Keratinocyte (primary cell): ENCODE results near the gene BAHCC1.

Experiments used
- EZH2 ChIP-seq: IDR thresholded peaks from one replicate; pipeline ENCODE4 v1.6.1; 2012; ENCODE audit warnings: inconsistent platforms, mild to moderate bottlenecking, low read length, moderate library complexity
- TF ChIP-seq, protein P1 (sequence below), 3 experiments: IDR thresholded peaks in 1 of 3; conservative IDR thresholded peaks in 1 of 3; optimal IDR thresholded peaks in 1 of 3; 2 replicates in 2 of 3; 3 replicates in 1 of 3; pipeline versions ENCODE3 to v1.5.1; 2011; ENCODE audit warnings: low read length in 3 of 3, mild to moderate bottlenecking in 3 of 3, moderate library complexity in 2 of 3, control low read depth in 1 of 3, inconsistent platforms in 1 of 3; ENCODE audit not compliant: insufficient read depth in 2 of 3; ENCODE audit errors: extremely low read depth in 1 of 3

DNA sequence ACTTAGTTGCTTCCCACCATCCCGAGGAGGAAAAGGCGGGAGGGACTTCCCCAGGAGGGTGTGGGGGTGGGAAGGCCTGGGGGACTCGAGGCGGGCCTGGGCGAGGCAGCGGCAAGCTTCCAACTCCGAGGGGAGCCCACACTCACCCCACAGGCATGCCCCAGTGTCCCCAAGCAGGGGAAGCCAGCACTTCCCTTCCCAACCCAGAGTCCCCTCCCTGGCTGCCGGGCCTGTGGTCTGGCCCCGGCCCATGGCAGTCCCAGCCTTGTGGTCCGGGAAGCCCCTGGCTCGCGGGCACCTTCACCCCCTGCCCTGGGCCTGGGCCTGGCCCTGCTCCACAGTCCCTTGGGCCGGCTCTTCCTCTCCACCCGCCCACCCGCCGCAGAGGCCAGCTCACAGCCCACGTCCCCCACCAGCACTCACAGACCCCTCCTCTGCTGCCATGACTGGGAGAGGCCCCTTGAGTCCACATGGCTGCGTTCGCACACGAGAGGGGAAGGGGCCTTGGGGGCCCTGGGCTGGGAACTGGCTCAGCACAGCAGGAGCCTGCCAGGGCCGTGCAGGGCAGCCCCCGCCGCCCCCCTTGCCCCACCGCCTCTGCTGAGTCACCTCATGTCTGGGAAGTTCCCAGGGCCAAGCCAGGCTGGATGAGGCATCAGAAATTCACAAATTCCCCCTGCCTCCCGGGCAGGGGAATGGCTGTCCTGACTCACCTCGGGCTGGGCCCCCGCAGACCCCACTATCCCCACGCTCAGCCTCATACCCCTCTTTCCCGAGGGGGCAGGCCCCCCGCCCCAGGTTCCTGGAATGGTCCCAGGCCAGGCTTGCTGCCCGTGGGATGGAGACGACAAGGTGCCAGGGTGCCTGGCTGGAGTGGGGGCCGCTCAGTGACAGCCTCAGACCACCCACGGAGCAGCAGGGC is 27.8 kb downstream of the BAHCC1 start:
- TF ChIP-seq, protein P1, sequence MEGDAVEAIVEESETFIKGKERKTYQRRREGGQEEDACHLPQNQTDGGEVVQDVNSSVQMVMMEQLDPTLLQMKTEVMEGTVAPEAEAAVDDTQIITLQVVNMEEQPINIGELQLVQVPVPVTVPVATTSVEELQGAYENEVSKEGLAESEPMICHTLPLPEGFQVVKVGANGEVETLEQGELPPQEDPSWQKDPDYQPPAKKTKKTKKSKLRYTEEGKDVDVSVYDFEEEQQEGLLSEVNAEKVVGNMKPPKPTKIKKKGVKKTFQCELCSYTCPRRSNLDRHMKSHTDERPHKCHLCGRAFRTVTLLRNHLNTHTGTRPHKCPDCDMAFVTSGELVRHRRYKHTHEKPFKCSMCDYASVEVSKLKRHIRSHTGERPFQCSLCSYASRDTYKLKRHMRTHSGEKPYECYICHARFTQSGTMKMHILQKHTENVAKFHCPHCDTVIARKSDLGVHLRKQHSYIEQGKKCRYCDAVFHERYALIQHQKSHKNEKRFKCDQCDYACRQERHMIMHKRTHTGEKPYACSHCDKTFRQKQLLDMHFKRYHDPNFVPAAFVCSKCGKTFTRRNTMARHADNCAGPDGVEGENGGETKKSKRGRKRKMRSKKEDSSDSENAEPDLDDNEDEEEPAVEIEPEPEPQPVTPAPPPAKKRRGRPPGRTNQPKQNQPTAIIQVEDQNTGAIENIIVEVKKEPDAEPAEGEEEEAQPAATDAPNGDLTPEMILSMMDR (optimal IDR thresholded peaks at IDR 0.05 in 1 of 3, IDR thresholded peaks at IDR 0.05 in 1 of 3, conservative IDR thresholded peaks at IDR 0.05 in 1 of 3; ENCODE audit: extremely low read depth in 1 of 3, insufficient read depth in 2 of 3, low read length in 3 of 3), result no peak
- no peak for TF ChIP-seq EZH2
